ENCODE measurements around the gene KLK13. TPM values are rescaled to one million over a fixed set of nuclear protein-coding genes. Genes with fewer than 3 reads are reported as not detected.

Gene KLK13
- polyA plus RNA-seq, 1 experiment = not detected

DNA sequence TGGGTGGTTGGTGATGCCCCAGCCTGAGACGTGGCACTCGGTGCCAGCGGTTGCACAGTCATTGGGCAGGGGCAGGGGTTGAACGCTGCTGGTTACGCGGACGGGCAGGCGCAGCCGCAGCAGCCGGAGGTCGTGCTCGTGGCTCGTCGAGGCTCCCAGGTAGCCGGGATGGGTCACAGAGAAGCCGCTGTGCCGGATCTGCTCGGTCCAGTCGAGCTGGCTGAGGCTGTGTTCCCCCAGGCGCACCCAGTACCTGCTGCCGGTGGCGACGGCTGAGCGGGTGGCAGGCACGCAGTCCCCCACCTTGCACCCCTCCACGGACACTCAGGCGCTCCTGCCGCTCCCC is 33.0 kb downstream of the KLK13 start:
- CTCF ChIA-PET = no interaction called here
- Histone ChIP-seq H3K36me3 (ENCODE audit: control insufficient read depth, insufficient read depth, low read length) (no peaks in the 10 kb centered on the region), H3K4me3 (ENCODE audit: low read depth, low read length) (no peak overlapping the region), H3K27me3 (ENCODE audit: control insufficient read depth, insufficient read depth, low read length) (no peaks in the 10 kb centered on the region)
- DNase-seq (ENCODE audit: low read depth) = no peak
- TF ChIP-seq, protein P1, sequence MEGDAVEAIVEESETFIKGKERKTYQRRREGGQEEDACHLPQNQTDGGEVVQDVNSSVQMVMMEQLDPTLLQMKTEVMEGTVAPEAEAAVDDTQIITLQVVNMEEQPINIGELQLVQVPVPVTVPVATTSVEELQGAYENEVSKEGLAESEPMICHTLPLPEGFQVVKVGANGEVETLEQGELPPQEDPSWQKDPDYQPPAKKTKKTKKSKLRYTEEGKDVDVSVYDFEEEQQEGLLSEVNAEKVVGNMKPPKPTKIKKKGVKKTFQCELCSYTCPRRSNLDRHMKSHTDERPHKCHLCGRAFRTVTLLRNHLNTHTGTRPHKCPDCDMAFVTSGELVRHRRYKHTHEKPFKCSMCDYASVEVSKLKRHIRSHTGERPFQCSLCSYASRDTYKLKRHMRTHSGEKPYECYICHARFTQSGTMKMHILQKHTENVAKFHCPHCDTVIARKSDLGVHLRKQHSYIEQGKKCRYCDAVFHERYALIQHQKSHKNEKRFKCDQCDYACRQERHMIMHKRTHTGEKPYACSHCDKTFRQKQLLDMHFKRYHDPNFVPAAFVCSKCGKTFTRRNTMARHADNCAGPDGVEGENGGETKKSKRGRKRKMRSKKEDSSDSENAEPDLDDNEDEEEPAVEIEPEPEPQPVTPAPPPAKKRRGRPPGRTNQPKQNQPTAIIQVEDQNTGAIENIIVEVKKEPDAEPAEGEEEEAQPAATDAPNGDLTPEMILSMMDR (IDR thresholded peaks at IDR 0.05; ENCODE audit: insufficient read depth, low read depth, low read length) = no peak
- POLR2A ChIA-PET = no interaction called here

DNA sequence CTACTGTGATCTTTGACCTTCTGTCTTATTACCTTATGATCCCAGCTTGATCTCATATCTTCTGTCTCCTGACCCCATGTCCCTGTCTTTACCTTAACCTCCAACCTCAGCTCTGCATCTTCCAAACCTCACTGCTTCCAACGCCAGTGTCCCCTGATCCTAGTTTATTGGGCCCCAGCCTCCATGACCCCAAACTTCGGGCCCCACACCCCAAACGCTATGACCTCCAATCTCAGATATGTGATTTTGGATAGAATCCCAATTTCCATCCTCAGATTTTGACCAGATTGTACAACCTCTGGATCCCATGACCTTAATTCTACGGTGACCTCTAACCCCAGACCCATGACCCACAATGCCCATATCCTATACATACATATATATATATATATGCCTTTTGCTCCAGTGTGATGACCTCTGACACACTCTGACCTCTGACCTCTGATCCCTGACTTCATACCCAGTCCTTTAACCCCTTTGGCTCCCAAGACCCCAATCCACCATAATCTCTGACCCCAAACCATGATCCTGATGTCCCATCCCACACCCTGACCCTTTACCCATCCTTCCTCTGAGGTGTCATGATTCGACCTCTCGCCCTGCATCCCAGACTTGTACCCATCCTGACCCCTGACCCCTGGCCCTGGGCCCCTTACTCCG is 33.5 kb downstream of the KLK13 start:
- Histone ChIP-seq H3K36me3 (ENCODE audit: control insufficient read depth, insufficient read depth, low read length) (no peaks in the 10 kb centered on the region), H3K27me3 (ENCODE audit: control insufficient read depth, insufficient read depth, low read length) (no peaks in the 10 kb centered on the region), H3K4me3 (ENCODE audit: low read depth, low read length) (no peak overlapping the region)
- DNase-seq (ENCODE audit: low read depth) = no peak
- ChIA-PET CTCF (no interaction called here), POLR2A (no interaction called here)
- TF ChIP-seq, protein P1 (IDR thresholded peaks at IDR 0.05; ENCODE audit: insufficient read depth, low read depth, low read length) = no peak

DNA sequence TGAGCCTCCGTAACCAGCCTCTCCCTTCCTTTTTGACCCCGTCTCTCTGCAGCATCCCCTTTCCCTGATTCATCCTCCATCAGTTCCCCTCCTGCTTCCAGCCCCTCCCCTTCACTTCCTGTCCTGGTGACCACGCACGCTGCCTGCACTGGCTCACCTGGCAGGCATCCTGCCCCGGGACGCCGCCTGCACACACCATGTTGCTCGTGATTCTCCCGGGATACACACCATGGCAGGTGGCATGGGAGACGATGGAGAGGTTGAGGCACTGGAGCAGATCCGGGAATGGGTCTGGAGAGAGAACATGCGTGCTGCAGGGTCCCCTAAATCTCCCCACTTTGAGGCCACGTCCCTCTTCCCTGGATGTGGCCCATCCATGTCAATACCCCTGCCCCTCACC is 34.3 kb downstream of the KLK13 start:
- POLR2A ChIA-PET = no interaction called here
- TF ChIP-seq, protein P1 (IDR thresholded peaks at IDR 0.05; ENCODE audit: insufficient read depth, low read depth, low read length) = no peak
- H3K4me3 ChIP-seq (ENCODE audit: low read depth, low read length) = no peak overlapping the region
- no peaks in the 10 kb centered on the region for H3K27me3 ChIP-seq (ENCODE audit: control insufficient read depth, insufficient read depth, low read length)
- H3K36me3 ChIP-seq (ENCODE audit: control insufficient read depth, insufficient read depth, low read length) = no peaks in the 10 kb centered on the region
- CTCF ChIA-PET = no interaction called here
- DNase-seq (ENCODE audit: low read depth) = no peak

DNA sequence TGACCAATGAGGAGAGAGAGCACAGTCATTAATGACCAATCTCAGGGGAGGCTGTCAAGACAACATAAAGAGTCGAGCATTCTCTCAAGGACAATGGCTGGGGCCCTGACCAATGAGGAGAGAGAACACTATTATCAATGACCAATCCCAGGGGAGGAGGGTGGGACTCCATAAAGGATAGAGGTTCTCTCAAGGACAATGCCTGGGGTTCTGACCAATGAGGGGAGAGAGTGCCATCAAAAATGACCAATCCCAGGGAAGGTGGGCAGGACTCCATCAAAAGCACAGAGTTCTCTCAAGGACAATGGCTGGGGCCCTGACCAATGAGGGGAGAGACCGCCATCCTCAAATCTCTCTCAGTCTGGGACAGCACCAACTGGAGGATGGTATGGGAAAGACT is 35.2 kb downstream of the KLK13 start:
- no peaks in the 10 kb centered on the region for H3K36me3 ChIP-seq (ENCODE audit: control insufficient read depth, insufficient read depth, low read length)
- ChIA-PET CTCF (no interaction called here), POLR2A (no interaction called here)
- no peak for DNase-seq (ENCODE audit: low read depth)
- TF ChIP-seq, protein P1 (IDR thresholded peaks at IDR 0.05; ENCODE audit: insufficient read depth, low read depth, low read length) = no peak
- H3K4me3 ChIP-seq (ENCODE audit: low read depth, low read length) = no peak overlapping the region
- no peaks in the 10 kb centered on the region for H3K27me3 ChIP-seq (ENCODE audit: control insufficient read depth, insufficient read depth, low read length)

DNA sequence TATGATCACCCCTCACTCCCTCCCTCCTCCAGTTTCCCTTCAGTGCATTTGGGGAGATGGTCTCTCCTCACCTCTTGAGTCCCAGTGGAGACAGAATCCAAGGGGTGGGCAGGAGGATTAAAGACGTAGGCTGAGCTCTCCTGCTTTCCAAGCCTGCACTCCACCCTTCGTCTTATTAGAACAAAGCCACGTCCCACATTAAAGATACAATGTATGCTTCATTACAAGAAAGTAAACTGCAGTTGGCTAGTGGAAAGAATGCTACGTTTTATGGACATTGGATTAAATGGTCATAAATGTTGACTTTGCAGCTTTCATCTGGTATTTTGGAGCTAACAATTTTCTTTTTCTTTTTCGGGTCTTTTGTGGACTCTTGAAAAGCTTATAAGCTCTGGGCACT is 37.0 kb downstream of the KLK13 start:
- ChIA-PET CTCF (no interaction called here), POLR2A (no interaction called here)
- Histone ChIP-seq H3K27me3 (ENCODE audit: control insufficient read depth, insufficient read depth, low read length) (no peaks in the 10 kb centered on the region), H3K4me3 (ENCODE audit: low read depth, low read length) (no peak overlapping the region), H3K36me3 (ENCODE audit: control insufficient read depth, insufficient read depth, low read length) (no peaks in the 10 kb centered on the region)
- TF ChIP-seq, protein P1 (IDR thresholded peaks at IDR 0.05; ENCODE audit: insufficient read depth, low read depth, low read length) = no peak
- DNase-seq (ENCODE audit: low read depth) = no peak

Data from BJ (cell line).